ELR (cell line): ENCODE data around the gene SARDH.

Experiments
- DNase-seq: peaks from one replicate; pipeline ENCODE4 v3.0.0-alpha.2; 2015; ENCODE audit warnings: low read depth

The SARDH gene

GRCh38 chr9:133733421-133733795 is 4.7 kb downstream of the SARDH start:
- no peak for DNase-seq

GRCh38 chr9:133732639-133733408 is 5.3 kb downstream of the SARDH start:
- DNase-seq, result no peak

- DNase-seq, result peak; percentile 49
Measured at GRCh38 chr9:133731876-133732638, 6.1 kb downstream of the SARDH start.

GRCh38 chr9:133730994-133731715 is 7.0 kb downstream of the SARDH start:
- DNase-seq, result no peak

GRCh38 chr9:133729617-133730281 is 8.4 kb downstream of the SARDH start:
- DNase-seq, result no peak

GRCh38 chr9:133728856-133729616 is 9.1 kb downstream of the SARDH start:
- no peak for DNase-seq

- DNase-seq, result no peak
Measured at GRCh38 chr9:133727876-133728441, 10.2 kb downstream of the SARDH start.

- DNase-seq, result no peak
Measured at GRCh38 chr9:133727277-133727875, 10.8 kb downstream of the SARDH start.

- peak; percentile 70 for DNase-seq
Measured at GRCh38 chr9:133726401-133727276, 11.5 kb downstream of the SARDH start.

GRCh38 chr9:133725886-133726285 is 12.3 kb downstream of the SARDH start:
- no peak for DNase-seq

- no peak for DNase-seq
Measured at GRCh38 chr9:133718563-133719315, 19.4 kb downstream of the SARDH start.

GRCh38 chr9:133717113-133718031 is 20.8 kb downstream of the SARDH start:
- DNase-seq, result no peak

GRCh38 chr9:133716564-133717112 is 21.5 kb downstream of the SARDH start:
- DNase-seq, result peak; percentile 20

- DNase-seq, result peak; percentile 74
Measured at GRCh38 chr9:133715866-133716563, 22.1 kb downstream of the SARDH start.

- DNase-seq, result peak; percentile 89
Measured at GRCh38 chr9:133715295-133715865, 22.8 kb downstream of the SARDH start.

- DNase-seq, result peak; percentile 97
Measured at GRCh38 chr9:133714606-133715294, 23.4 kb downstream of the SARDH start.
